GM18870 (cell line): ENCODE measurements around the gene FAM163B.
"Not testable (repeated sequence)": the region's sequence is repeated elsewhere in the genome, so short reads cannot be mapped to it uniquely, and the experiment has no call there.

ENCODE experiments used
- ATAC-seq: cut with Tn5 transposase; IDR thresholded peaks from one replicate; pipeline ENCODE4 v1.9.1; 2021; ENCODE audit warnings: moderate library complexity; ENCODE audit not compliant: unreplicated experiment

FAM163B gene

DNA sequence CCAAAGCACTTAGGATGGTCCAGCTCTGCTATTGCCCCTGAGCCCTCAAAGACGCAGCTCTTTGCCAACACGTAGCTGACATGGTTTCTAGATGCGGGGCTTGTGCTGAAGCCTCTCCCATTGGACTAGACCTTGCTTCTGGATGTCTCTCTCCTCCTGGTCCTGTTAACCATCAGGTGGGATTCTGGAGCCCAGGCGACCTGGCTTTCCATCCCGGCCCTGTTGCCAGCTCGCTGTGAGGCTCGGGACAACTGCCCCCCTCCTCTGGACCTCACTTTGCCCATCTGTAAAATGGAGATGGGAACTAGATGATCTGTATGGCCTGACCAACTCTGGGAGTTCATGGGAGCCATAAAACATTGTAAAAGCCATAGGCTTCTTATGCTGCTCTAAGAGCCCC is 31.0 kb upstream of the FAM163B start:
- no peak for ATAC-seq

DNA sequence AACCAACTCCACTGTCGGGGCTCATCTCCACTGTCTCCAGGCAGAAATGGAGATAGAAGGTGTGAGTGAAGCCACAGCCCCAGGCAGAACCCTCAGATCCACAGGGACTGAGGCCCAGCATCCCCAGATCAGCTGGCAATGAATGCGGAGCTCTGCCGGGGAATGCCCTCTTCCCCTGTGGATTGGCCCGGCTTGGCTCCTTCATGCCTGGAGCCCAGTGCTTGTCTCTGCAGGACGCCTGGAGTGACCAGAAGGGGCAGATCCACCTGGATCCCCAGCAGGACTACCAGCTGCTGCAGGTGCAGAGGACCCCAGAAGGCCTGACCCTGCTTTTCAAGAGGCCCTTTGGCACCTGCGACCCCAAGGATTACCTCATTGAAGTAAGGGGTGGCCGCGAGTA is 30.4 kb upstream of the FAM163B start:
- ATAC-seq: no peak

DNA sequence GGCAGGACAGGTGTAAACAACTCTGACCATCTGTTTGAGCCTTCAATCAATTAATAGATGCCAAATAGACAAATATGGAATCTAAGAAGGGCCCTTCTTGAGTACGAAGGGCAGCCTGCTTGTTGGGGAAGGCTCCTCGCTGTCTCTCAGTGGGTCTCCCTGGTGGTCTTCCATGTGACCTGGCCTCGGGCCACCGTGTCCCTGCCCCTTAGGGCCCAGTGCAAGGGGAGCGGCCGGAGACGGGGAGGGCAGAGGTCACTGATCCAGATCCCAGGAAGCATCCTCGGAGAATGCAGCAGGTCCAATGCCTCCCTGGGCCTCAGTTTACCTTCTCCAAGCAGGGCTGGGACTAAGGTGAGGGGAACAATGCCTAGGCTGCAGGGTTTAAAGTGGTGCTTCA is 29.5 kb upstream of the FAM163B start:
- ATAC-seq: no peak

DNA sequence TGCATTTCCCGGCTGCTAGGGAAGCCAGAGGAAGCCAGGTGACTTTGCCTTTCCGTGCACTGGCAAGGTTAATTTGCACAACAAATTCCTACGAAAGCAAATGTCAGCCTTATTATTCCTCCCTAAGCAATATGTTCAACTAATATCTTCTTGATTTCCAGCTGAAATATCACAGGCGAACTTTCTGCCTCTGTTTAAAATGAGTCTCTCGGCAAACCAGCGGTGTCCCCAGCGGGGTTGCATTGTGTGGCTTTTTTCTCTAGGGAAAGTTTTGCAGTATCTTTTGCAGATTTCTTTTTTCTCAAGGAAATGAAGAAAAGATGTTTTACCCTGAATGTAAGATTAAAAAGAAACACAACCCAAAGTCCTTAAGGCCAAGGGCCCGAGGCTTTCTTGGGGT is 28.9 kb upstream of the FAM163B start:
- ATAC-seq: no peak

DNA sequence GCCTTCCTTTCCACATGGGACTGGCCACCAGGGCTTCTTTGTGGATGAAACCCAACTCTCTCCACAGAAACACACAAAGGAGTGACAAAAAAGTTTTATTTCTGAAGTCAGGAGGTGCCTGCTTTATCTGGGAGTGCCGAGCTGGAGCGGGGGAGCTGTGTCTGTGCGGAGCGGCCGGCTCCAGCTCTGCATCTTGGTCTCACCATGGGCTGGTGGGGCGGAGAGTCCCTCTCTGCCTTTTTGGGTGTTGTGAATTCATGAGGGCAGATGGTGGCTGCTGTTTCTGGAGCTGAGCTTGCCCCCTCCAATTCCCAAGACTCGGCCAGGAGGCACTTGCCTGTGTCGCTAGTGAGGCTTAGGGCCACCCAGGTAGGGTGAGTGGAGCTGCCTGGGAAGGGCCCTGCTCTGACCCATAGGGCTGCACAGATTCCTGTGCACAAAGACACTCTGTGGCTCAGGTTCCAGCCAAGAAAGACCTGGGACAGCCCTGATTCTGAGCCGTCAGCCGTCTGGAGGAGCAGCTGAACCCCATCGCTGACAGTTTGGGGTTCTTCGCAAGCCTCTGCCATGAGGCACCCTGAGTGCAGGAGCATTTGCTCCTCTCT is 28.4 kb upstream of the FAM163B start:
- ATAC-seq: no peak

DNA sequence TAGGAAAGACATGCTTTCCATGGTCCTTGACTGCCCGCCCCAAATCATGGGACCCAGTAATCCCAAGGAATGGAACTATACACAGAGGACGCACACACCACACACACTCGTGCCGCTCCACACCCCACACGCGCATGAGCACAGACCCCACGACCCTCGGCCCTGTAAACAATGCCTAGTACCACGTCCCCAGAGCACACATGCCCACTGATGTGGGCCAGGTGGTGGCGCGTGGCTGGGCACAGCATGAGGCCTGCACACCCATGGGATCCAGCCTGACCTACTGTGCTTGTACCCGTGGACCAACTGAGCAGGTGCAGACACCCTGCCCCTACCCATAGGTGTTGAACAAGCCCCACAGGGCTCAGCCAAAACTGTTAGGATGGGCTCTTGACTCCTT is 27.7 kb upstream of the FAM163B start:
- ATAC-seq: no peak

DNA sequence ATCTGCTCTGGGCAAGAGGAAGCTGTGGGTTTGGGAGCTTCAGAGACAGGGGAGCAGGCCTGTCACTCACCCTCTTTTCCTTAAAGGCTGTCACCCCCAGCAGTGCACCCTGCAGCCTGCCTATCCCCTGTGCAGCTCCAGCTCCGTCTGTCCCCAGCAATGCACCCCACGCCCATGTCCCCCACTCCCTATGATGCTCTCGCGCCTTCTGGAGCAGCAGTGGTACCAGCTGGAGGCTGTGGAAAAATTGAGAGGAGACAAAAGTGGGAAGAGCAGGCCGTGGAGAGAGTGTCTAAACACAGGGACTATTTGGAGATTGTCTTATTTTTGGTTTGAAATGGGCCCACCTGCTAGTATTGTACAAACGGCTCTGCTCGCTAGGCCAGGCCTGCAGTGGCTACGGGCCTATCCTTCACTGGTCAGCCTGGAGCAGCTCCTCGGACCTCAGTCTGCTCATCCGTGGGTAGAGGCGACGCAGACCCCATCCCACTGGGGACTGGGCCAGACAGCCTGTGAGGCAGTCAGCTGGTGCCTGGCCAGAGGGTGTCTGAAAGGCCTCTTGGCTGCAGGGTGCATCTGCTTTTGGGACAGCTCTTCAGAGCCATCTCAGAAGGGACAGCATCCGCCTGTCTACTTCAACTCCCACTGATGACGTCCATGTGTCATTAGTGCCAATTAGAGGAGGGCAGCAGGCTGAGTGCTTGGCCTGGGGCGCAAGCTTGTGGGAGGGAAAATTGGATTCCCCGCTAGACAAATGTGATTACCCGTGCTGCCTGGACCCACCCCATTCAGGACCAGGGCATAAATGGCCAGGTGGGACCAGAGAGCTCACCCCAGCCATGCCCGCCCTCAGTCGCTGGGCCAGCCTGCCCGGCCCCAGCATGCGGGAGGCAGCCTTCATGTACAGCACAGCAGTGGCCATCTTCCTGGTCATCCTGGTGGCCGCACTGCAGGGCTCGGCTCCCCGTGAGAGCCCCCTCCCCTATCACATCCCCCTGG is 26.6 kb upstream of the FAM163B start, which contains the start of gene DBH:
TSS of gene DBH (plus strand) at position 831 of the 999 bp plus-strand sequence. CDS start at position 840, 9 bp downstream.
- ATAC-seq: no peak

DNA sequence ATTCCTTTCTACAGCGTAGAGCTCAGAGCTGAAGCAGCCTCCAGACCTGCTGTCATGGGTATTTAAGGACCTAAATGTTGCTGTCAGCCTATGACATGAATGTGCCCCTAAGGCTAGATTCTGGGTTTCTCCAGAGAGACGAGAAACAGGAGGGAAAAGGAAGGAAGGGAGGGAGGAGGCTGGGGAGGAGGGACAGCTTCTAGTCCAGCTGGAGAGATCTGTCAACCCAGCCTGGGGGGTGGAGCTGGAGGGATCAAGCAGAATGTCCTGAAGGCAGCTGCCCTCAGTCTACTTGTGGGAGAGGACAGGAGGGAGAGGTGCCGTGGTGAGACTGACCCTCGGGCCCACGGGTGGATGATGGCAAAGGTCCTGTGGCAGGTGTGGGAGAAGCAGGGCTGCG is 25.9 kb upstream of the FAM163B start:
- ATAC-seq: no peak

DNA sequence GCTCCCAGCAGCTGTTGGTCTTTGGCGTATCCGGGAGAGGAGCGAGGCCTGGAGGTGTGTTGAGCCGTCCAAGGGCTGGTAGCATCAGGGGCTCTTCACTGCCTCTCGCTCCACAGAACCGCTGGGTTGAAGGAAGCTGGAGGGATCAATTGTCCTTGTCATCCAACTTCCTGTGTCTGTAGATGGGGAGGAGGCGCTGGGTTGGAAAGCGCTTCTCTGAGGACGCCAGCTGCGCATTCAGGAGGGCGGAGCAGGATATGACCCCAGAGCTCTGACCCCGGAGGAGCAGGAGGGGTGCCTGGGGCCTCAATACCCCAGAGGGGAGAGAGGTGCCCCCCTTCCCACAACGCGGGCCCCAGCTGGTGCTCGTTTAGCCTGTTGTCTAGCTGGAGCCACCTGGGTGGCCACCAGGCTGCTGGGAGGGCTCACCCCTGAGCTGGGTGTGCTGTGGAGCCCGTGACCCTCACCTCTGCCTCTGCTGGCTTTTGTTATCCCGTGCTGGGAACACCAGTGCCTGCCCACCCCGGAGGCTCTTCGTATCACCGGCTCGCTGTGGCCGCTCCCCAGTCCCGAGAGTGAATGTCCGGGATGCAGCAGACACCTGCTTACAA is 25.0 kb upstream of the FAM163B start:
- ATAC-seq: no peak

DNA sequence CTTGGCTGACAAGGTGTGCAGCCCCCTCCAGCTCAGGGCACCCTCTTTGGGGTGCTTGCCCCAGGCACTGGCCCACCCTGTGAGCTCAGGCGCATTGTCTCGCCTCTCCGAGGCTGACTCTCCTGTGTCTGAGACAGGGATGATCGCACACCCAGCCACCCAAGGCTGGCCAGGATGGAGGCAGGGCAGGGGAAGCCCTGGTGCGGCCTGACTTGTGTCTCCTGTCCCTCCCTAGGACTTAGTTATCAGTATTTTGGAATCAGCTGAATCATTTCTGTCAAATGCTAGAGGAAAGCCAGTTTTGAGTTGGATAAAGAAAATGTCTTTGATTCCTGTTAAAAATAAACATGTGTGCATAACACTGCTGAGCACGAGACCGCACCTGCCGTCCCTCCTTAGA is 24.5 kb upstream of the FAM163B start:
- ATAC-seq: no peak

DNA sequence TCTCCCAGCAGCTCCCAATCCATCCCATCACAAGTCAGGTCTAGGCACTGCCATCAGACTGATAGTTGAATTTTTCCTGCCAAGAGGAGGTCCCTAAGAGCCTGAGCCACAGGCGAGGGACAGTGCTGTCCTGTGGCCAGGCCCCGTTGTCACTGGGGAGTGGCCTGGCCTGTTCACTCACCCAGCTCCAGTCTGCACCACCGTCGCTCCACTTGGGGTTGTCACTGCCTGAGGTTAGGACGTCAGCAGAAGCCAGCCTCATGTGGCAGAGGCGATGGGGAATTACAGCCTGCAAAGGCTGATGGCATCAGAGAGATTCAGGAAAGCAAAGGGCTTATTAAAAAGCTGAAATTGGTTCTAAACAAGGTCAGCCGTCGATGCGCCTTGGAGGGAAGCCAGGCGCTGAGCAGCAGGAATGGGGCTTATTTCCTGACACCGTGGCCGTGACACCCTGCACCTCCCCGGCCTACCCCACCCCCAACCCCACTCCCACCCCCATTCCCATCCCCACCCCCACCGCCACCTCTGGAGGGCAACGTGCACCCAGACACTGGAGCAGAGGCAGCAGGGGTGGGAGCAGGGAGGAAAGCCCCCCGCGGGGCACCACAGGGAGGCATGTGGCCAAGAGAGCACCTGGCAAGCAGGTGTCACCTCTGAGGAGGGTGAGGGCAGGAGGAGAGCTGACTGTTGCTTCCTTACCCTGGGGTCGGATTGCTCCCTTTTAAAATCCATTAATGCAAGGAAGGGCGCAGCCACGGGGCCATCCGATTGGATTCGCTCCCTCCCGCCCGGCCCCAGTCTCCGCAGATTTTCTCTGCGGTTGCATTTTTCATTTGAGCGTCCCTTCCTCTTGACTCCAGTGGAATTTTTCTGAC is 23.9 kb upstream of the FAM163B start:
- no peak for ATAC-seq

DNA sequence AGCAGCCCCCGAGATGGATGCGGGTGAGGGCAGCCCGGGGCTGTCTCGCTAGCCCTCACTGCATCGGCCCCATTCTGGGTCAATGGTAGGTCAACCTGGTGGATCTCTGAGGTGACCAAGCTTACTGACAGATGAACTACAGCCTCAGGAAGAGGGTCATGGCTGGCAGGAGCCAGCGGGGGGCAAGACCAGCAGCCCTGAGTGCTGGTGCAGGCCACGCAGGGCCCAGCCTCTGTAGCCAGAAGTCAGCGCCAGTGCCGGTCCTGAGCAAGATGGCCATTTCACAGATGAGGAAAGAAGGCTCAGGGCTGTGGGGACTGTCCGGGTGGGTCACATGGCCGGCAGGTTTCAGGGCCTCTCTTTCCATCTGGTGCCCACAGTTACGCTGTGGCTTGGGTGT is 21.9 kb upstream of the FAM163B start:
- ATAC-seq: no peak

DNA sequence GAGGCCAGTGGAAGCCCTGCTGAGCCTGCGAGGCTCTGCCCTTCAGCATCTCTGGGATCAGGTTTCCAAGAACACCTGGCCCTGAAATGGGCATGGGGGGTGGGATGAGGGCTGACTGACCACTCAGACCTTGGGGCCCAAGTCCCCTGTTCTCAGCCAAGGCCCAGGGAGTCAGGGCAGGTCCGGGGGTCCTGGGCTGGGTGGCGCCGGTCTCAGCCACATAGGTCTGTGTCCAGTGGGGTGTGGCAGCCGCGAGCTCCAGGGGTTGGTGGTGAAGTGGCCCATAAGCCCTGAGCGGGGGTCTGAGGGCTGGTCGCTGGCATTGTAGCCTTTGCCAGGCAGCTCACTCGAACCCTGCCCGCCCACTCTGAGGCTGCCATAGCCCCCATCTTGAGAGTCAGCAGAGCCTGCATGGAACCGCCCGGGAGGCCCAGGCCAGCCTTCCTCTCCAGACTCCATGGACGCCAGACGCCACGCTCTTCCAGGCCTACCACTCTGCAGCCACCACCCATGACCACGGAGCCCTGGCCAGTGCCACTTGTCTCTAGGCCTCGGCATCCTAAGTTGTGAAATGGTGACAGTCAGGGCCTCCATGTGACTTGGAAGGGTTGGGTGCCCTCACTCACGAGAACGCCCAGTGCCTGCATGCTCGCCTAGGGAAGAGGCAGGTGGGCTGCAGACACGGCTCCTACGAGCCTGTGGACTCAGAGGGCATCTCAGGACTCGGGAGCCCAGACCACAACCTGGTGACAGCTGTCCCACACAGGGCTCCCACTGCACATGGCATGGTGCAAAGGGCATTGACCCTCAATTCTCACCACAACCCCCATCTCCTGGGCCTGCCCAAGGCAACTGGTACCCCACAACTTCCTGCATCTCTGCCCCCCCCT is 20.3 kb upstream of the FAM163B start:
- ATAC-seq: no peak

DNA sequence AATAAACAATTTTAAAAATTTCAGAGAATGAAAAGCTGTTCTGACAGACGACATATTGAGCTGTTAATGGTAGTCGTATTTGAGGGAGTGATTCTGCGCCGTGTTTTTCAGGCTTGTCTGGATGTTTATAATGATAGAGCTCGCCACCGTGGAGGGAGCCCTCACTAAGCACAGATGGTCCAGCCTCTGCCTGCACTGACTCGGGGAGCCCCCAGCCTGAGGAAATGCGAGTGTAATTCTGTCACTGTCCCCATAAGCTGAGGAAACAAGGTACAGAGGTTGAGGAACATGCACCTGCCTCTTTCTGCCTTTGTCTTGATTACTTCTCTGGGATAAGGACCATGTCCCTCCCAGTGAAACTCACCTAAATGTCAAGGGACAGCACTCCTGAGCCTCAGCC is 19.6 kb upstream of the FAM163B start:
- ATAC-seq: no peak

DNA sequence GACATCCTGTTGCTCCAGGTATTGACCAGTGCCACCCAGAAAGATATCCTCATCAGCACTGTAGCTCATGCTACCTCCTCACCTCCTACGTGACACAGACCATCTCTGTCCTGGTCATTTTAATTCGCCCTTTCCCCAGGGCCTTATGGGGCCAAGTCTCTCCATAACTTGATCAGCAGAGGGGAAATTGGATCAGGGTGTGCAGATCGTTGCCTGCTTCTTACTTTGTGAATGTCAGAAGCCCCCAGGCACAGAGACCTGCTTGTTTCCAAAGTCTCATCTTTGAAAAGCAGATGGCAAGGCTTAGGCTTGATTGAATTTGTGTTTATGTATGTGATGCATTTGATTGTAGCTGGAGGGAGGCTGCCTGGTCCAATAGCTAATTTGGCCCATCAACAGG is 18.2 kb upstream of the FAM163B start:
- no peak for ATAC-seq

DNA sequence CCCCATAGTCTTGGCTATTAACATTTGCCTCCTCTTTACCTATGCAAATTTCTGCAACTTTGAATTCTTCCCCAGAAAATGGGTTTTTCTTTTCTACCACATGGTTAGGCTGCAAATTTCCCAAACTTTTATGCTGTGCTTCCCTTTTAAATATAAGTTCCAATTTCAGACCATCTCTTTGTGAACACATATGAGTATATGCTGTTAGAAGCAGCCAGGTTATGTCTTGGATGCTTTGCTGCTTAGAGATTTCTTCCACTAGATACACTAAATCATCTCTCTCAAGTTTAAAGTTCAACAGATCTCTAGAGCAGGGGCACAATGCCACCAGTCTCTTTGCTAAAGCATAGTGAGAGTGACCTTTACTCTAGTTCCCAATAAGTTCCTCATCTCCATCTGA is 16.8 kb upstream of the FAM163B start:
- ATAC-seq: not testable (repeated sequence)

DNA sequence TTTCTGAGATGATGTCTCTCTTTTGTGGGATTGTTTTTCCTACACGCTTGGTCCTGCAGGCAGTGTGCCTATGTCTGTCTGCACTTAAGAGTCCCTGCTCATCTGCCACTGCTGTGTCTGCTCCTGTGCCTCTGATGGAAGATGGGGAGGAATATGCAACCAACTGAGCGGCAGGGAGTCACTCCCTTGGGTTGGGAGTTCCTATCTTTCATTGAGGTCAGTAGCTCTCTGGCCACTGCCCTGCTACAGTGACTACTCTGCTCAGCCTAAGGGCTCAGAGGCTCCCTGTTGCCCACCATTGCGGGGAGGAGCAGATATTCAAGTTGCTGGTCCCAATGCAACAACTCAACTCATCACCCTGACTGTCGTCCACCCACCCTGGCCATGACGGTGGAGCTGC is 13.4 kb upstream of the FAM163B start:
- no peak for ATAC-seq

DNA sequence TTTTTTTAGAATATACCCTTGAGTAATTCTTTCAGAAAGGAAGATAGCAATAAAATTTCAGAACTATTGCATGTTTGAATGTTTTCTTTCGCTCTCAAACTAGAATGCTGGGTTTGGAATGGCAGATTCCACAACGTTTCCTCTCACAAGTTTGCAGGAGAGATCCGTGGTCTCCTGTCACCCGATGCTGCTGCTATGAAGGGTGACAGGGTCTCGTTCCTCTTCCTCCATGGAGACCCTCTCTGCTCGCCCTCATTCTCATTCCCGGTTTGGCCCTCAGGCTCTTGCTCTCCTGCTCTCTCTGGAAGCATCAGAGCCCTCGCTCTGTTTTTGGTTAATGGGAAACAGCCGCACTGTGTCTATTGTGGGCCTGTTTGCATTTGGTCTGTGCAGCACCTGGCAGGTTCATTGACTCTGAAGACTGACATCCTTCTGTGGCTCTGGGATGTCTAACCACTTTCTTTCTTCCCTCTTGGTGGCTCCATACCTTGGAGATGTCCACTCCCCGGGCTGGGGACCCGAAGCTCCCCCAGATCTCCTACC is 12.6 kb upstream of the FAM163B start:
- ATAC-seq: no peak

DNA sequence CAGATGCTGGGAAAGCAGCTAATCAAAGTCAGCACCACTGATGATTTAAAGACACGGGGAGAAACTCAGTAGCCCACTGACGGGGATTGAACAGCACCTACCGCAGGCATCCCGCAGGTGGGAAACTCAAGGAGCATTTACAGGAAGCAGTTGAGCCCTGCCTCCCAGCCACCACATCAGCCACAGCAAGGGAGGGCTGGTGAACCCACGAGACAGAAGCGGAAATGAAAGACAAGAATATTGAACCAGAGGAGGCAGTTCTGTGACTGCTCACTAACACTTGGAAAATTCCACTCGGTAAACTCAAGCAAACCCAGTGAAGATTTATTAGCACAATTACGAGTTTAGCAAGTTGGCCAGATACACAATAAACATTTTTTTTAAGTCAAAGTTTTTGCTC is 10.6 kb upstream of the FAM163B start:
- no peak for ATAC-seq

DNA sequence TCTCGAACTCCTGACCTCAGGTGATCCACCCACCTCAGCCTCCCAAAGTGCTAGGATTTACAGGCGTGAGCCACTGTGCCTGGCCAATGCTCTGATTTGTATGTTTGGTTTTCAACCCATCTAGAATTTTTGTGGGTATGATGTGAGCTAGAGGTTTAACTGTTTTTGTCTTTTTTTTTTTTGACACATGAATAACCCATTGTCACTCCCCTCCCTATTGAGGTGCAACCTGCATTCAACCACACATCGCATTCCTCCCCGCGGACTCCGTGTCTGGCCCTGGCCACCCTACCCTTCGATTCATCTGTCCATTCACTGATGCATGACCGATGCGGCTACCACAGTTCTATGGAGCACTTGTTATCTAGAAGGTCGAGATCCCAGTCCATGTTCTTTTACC is 9.5 kb upstream of the FAM163B start:
- no peak for ATAC-seq
